Breast epithelium (tissue), 4 donors: ENCODE data around the gene KRT5. TPM values are rescaled to one million over a fixed set of nuclear protein-coding genes. Genes with fewer than 3 reads are reported as not detected.

Experiments used
- DNase-seq, 2 donors: peaks; one replicate each; pipeline ENCODE4 v3.0.0-alpha.2; 2019; ENCODE audit warnings: low spot score in 2 of 2
- H3K27ac ChIP-seq, 2 donors: fragments of 200-600 bp; sonication (generic) in 1 of 2; one replicate each; pipeline ENCODE4 v1.5.1; 2016 to 2019; ENCODE audit warnings: mild to moderate bottlenecking in 1 of 2
- H3K27me3 ChIP-seq, 2 donors: fragments of 200-600 bp; sonication (generic) in 1 of 2; one replicate each; pipeline versions ENCODE4 v1.5.1 to v1.6.0; 2017 to 2019; ENCODE audit warnings: control low read depth in 1 of 2, mild to moderate bottlenecking in 1 of 2
- H3K36me3 ChIP-seq: fragments of 200-600 bp; one replicate; pipeline ENCODE4 v1.5.1; 2019
- H3K4me1 ChIP-seq, 2 donors: fragments of 200-600 bp; sonication (generic); one replicate each; pipeline ENCODE4 v1.5.1; 2016 to 2019; ENCODE audit warnings: control low read depth in 1 of 2
- H3K4me3 ChIP-seq, 3 donors: fragments of 200-600 bp; sonication (generic); 1 replicate in 2 of 3; 2 replicates in 1 of 3; pipeline ENCODE4 v1.5.1; 2016 to 2019; ENCODE audit warnings: mild to moderate bottlenecking in 3 of 3, moderate library complexity in 2 of 3
- H3K9me3 ChIP-seq, 2 donors: fragments of 200-600 bp; sonication (generic) in 1 of 2; one replicate each; pipeline ENCODE4 v1.5.1; 2016 to 2019; ENCODE audit warnings: control low read depth in 1 of 2
- CTCF ChIP-seq, 3 donors: fragments of 450-650 bp; IDR thresholded peaks; one replicate each; pipeline ENCODE4 v1.5.1; 2016 to 2017; ENCODE audit warnings: antibody characterized with exemption in 3 of 3, mild to moderate bottlenecking in 3 of 3, moderate library complexity in 3 of 3
- POLR2A ChIP-seq: fragments of 450-650 bp; IDR thresholded peaks from one replicate; pipeline ENCODE4 v1.6.1; 2016; ENCODE audit warnings: antibody characterized with exemption, mild to moderate bottlenecking, moderate library complexity
- POLR2AphosphoS5 ChIP-seq, 3 donors: sonication (generic); formaldehyde crosslinking; IDR thresholded peaks; one replicate each; pipeline ENCODE4 v1.6.1; 2017; ENCODE audit warnings: antibody characterized with exemption in 3 of 3
- intact Hi-C: fragments of 100-400 bp; cut with DNase I; formaldehyde crosslinking; loops from one replicate; pipeline ENCODE4 v1.15.1; 2023; ENCODE audit warnings: low total_unique reads
- total RNA-seq, 3 donors: library from RNA; depleted of rRNA; stranded (reverse); fragments of >200 nt; gene quantifications; one replicate each; pipeline ENCODE4 v1.1.0, GENCODE V29; 2016

Gene KRT5
- total RNA-seq, 3 donors from 2014 or later, result 4.3 to 464 (median 413) TPM

- intact Hi-C loops, result no loop called here
- Histone ChIP-seq H3K4me1 (no peaks in the 10 kb centered on the region), H3K4me3 (peak overlapping the region in 2 of 3 donors; percentile 59 to 69), H3K27me3 (no peaks in the 10 kb centered on the region), H3K36me3 (no peaks in the 10 kb centered on the region), H3K27ac (peak overlapping the region; percentile 89 to 90), H3K9me3 (no peaks in the 10 kb centered on the region)
- TF ChIP-seq POLR2A, result no peak
- peak in 1 of 3 donors; percentile 23 for TF ChIP-seq POLR2AphosphoS5 (IDR thresholded peaks at IDR 0.05)
- TF ChIP-seq CTCF (IDR thresholded peaks at IDR 0.05), result no peak
- DNase-seq, result peak in 1 of 2 donors; percentile 25
These were observed 2.3 kb downstream of the KRT5 start for GRCh38 chr12:52517888-52518287.

- DNase-seq, result peak in 1 of 2 donors; percentile 17
- TF ChIP-seq CTCF (IDR thresholded peaks at IDR 0.05) (no peak), POLR2A (no peak), POLR2AphosphoS5 (IDR thresholded peaks at IDR 0.05) (no peak)
- intact Hi-C loops, result no loop called here
- H3K4me1 ChIP-seq, result no peaks in the 10 kb centered on the region
- H3K36me3 ChIP-seq, result no peaks in the 10 kb centered on the region
- H3K4me3 ChIP-seq, result peak overlapping the region in 2 of 3 donors; percentile 59 to 69
- no peaks in the 10 kb centered on the region for H3K9me3 ChIP-seq
- no peaks in the 10 kb centered on the region for H3K27me3 ChIP-seq
- peak overlapping the region; percentile 40 to 71 for H3K27ac ChIP-seq
These were observed 3.0 kb downstream of the KRT5 start for GRCh38 chr12:52517005-52517835.

- Histone ChIP-seq H3K4me1 (no peaks in the 10 kb centered on the region), H3K36me3 (no peaks in the 10 kb centered on the region), H3K4me3 (peak overlapping the region in 2 of 3 donors; percentile 59 to 69), H3K9me3 (no peaks in the 10 kb centered on the region), H3K27me3 (no peaks in the 10 kb centered on the region), H3K27ac (peak overlapping the region; percentile 52 to 71)
- peak in 1 of 2 donors; percentile 18 for DNase-seq
- TF ChIP-seq CTCF (IDR thresholded peaks at IDR 0.05), result no peak
- peak in 1 of 3 donors; percentile 43 for TF ChIP-seq POLR2AphosphoS5 (IDR thresholded peaks at IDR 0.05)
- TF ChIP-seq POLR2A, result no peak
- intact Hi-C loops, result no loop called here
These were observed 4.0 kb downstream of the KRT5 start for GRCh38 chr12:52515927-52516831.

- Histone ChIP-seq H3K4me3 (peak overlapping the region in 2 of 3 donors; percentile 59 to 69), H3K4me1 (no peaks in the 10 kb centered on the region), H3K9me3 (no peaks in the 10 kb centered on the region), H3K27ac (peak overlapping the region; percentile 32 to 52), H3K36me3 (no peaks in the 10 kb centered on the region), H3K27me3 (no peaks in the 10 kb centered on the region)
- TF ChIP-seq CTCF (IDR thresholded peaks at IDR 0.05) (no peak), POLR2AphosphoS5 (IDR thresholded peaks at IDR 0.05) (no peak)
- intact Hi-C loops, result no loop called here
- no peak for DNase-seq
These were observed 4.9 kb downstream of the KRT5 start for GRCh38 chr12:52515319-52515646.
